SK-N-MC (cell line): ENCODE measurements around the gene ST6GALNAC3.

Experiments
- EZH2 ChIP-seq: fragments of 200-600 bp; sonication (generic); IDR thresholded peaks from one replicate; pipeline ENCODE4 v1.6.1; 2017; ENCODE audit warnings: antibody characterized with exemption
- FOXP2 ChIP-seq: optimal IDR thresholded peaks from 2 replicates; pipeline ENCODE3; 2011; ENCODE audit warnings: mild to moderate bottlenecking, moderate library complexity; ENCODE audit not compliant: insufficient read depth; ENCODE audit errors: extremely low read length, control extremely low read depth
- POLR2AphosphoS5 ChIP-seq: IDR thresholded peaks from 2 replicates; pipeline ENCODE4 v1.6.1; 2012; ENCODE audit warnings: mild to moderate bottlenecking, low read depth, low read length, borderline replicate concordance

DNA sequence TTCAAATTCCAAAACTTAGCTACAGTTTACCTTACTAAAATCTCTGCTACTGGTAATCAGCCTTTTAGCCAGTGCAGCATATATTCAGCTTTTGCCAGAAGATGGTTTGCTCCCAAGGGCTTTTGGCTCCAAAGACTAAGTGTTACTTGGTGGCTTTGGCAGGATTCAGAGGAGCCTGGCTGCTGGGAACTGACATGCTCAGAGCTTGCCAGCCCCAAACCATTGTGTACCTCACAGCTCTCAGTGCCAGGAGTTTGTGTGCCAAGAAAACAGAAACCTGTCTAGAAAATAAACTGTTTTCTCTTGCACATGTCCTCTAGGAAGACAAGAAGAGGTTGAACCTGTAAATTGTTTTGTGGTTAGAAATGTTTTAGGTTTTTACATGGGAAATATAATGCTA lies 315.9 kb downstream of the ST6GALNAC3 start:
- TF ChIP-seq EZH2 (no peak), POLR2AphosphoS5 (no peak), FOXP2 (no peak)
